Chondrocyte (in vitro differentiated cells): Measurements from ENCODE around the gene TEX47. TPM values are rescaled to one million over a fixed set of nuclear protein-coding genes. Genes with fewer than 3 reads are reported as not detected.

ENCODE experiments used
- DNase-seq: peaks from one replicate; pipeline ENCODE4 v3.0.0; 2021; ENCODE audit warnings: mixed read lengths, low spot score
- H3K27ac Mint-ChIP-seq: one replicate; pipeline ENCODE4 v1.8.0; 2021; ENCODE audit warnings: mild to moderate bottlenecking, moderate library complexity, mixed read lengths; ENCODE audit not compliant: unreplicated experiment
- H3K27me3 Mint-ChIP-seq: 2 replicates; pipeline ENCODE4 v1.8.0; 2021; ENCODE audit warnings: low read depth, mixed read lengths
- H3K36me3 Mint-ChIP-seq: 2 replicates; pipeline ENCODE4 v1.8.0; 2021; ENCODE audit warnings: low read depth, mixed read lengths
- H3K4me1 Mint-ChIP-seq: 2 replicates; pipeline ENCODE4 v1.8.0; 2021; ENCODE audit warnings: low read depth, mild to moderate bottlenecking, mixed read lengths
- H3K4me3 Mint-ChIP-seq: one replicate; pipeline ENCODE4 v1.8.0; 2021; ENCODE audit warnings: mild to moderate bottlenecking, moderate library complexity, mixed read lengths; ENCODE audit not compliant: unreplicated experiment
- H3K9me3 Mint-ChIP-seq: 2 replicates; pipeline ENCODE4 v1.8.0; 2021; ENCODE audit warnings: low read depth, mixed read lengths
- CTCF ChIP-seq: fragments of 200-600 bp; sonication (generic); IDR thresholded peaks from 2 replicates; pipeline ENCODE4 v1.5.0; 2021; ENCODE audit warnings: antibody characterized with exemption, mild to moderate bottlenecking, moderate library complexity
- total RNA-seq: library from RNA; stranded (reverse); gene quantifications from 3 replicates; pipeline ENCODE4 v1.2.1, GENCODE V29; 2021

The TEX47 gene
- total RNA-seq, 1 donor from 2014 or later, result not detected

DNA sequence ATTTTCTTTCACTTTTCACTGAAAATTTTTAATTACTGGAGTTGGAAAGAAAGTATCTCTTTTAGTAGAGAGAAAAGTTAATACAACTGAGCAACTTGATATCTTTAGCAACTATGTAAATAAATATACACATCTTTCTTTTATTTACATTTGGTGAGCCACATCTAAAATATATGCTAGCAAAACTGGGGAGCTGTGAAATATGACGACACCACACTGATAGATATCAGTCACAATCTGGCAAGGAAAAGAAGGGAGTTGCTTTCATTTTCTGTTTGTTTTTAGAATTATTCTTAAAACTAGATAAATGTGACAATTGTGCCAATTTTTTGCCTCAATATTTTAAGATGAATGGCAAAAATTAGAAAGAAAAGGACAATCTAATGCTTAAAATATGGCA is 38.7 kb downstream of the TEX47 start:
- H3K27me3 Mint-ChIP-seq, result peaks cover 68% of the 10 kb centered on the region
- no peaks in the 10 kb centered on the region for H3K36me3 Mint-ChIP-seq
- peaks cover 8% of the 10 kb centered on the region for H3K4me1 Mint-ChIP-seq
- TF ChIP-seq CTCF, result no peak
- no peak for DNase-seq
- no peak overlapping the region for H3K4me3 Mint-ChIP-seq
- H3K27ac Mint-ChIP-seq, result no peak overlapping the region
- no peaks in the 10 kb centered on the region for H3K9me3 Mint-ChIP-seq

GRCh38 chr7:88746126-88746525 is 49.4 kb downstream of the TEX47 start:
- H3K27me3 Mint-ChIP-seq, result peaks cover 11% of the 10 kb centered on the region
- H3K9me3 Mint-ChIP-seq, result peaks cover 3% of the 10 kb centered on the region
- H3K36me3 Mint-ChIP-seq, result no peaks in the 10 kb centered on the region
- no peak overlapping the region for H3K27ac Mint-ChIP-seq
- no peaks in the 10 kb centered on the region for H3K4me1 Mint-ChIP-seq
- TF ChIP-seq CTCF, result no peak
- no peak for DNase-seq
- H3K4me3 Mint-ChIP-seq, result no peak overlapping the region

Other genes with a start within 250 kb of the TEX47 start
- not detected in 3 replicates for gene ZNF804B, start 36.0 kb downstream of the TEX47 start, total RNA-seq